T47D (cell line): Measurements from ENCODE around the gene XCL1.
A peak's percentile ranks its signal among the peaks of the same experiment; 100 is the strongest.
"Not testable (repeated sequence)": the region's sequence is repeated elsewhere in the genome, so short reads cannot be mapped to it uniquely, and the experiment has no call there.

Source experiments
- DNase-seq, 2 experiments: peaks; one replicate each; pipeline versions ENCODE4 v3.0.0 to v3.0.0-alpha.2; 2011 to 2012; ENCODE audit warnings: low read depth in 1 of 2, low spot score in 1 of 2
- JUND ChIP-seq: IDR thresholded peaks from 2 replicates; pipeline ENCODE4 v1.6.1; 2012; ENCODE audit warnings: low read depth
- in situ Hi-C: cut with HindIII; loops from 2 replicates; pipeline ENCODE4 v1.10.0; 2016; ENCODE audit warnings: low sequenced_read_pairs, low pct_unique_long_range_greater_than_20kb

The XCL1 gene, protein sequence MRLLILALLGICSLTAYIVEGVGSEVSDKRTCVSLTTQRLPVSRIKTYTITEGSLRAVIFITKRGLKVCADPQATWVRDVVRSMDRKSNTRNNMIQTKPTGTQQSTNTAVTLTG

GRCh38 chr1:168576245-168576688, at the start of gene XCL1:
XCL1 (plus strand) TSS chr1:168576605; CDS start chr1:168576638, 33 bp downstream.
- in situ Hi-C loops, DNase-seq: not testable (repeated sequence)

DNA sequence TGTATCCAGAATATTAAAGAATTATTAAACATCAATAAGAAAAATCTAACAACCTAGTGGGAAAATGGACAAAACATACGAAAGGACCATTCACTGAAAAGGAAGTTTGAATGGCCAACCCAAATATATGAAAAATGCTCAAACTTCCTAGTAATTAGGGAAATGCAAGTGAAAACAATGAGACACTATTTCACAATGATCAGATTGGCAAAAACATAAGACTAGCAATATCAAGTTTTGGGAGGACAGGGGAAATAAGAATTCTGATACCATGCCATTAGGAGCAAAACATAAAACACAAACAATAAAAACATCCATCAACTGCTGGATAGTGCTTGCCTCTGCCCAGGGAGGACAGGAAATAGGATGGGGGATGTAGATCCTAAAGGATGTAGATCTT, 46.9 kb upstream of the XCL1 start:
- in situ Hi-C loops: no loop called here
- DNase-seq: no peak
- no peak for TF ChIP-seq JUND

DNA sequence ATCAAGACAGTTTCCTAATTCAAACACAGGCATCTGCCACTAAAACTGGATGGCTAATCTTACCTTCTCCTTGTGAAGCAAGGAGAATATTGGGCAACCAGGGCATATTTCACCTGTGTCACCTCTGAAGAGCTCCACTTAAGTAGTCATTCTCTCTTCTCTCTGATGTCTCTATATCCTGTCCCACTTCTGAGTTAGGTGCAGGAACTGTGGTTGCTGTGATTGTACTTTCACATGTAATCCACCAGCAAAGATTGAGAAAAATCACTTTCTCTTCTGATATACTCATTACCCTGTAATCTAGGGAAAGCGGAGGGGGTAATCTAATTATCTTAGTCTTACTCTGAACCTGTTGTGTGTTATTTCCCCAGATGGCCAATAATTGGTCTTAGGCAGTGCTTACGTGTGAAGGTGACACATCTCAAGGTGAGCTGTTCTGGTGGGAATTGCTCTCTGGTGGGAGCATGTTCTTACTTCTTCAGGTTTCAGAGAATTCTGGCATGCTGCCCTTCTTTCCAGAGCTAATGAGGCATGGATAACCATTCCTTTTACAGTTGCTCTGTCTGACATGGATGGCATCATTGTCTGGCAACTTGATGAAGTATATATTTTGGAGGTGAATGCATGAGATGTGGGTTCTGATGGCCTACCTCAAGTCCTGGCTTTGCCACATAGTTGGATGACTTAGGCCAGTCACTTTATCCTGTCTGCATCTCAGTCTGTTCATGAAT, 44.6 kb upstream of the XCL1 start:
- DNase-seq: no peak
- TF ChIP-seq JUND: no peak
- in situ Hi-C loops: no loop called here

DNA sequence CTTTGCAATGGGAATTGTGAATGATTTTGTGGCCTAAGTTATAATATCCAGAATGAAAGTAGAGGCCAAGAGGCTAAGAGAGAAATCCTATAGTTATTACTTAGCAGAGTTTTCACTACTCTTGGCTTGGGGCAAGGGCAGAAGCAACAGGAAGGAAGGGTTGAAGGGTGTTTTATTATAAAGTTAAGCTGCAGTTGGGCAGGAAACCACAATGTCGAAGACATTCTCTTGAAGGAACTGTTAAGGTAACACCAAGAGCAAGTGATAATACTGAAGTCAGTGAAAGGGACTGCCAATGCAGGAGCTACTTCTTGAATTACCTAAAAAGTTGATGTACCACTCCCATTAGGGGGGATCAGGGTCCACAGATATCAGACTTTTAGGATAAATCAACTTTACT, 40.9 kb upstream of the XCL1 start:
- TF ChIP-seq JUND: no peak
- no peak for DNase-seq
- in situ Hi-C loops: no loop called here

GRCh38 chr1:168540798-168541197, 35.6 kb upstream of the XCL1 start:
- in situ Hi-C loops, DNase-seq: not testable (repeated sequence)

- in situ Hi-C loops, DNase-seq: not testable (repeated sequence)
Observed at GRCh38 chr1:168542978-168543377, 33.4 kb upstream of the XCL1 start.

- in situ Hi-C loops, DNase-seq: not testable (repeated sequence)
Observed at GRCh38 chr1:168543840-168544498, 32.4 kb upstream of the XCL1 start, which contains the start of gene XCL2. XCL2 (minus strand) TSS chr1:168543997; CDS start chr1:168543964, 33 bp downstream.

DNA sequence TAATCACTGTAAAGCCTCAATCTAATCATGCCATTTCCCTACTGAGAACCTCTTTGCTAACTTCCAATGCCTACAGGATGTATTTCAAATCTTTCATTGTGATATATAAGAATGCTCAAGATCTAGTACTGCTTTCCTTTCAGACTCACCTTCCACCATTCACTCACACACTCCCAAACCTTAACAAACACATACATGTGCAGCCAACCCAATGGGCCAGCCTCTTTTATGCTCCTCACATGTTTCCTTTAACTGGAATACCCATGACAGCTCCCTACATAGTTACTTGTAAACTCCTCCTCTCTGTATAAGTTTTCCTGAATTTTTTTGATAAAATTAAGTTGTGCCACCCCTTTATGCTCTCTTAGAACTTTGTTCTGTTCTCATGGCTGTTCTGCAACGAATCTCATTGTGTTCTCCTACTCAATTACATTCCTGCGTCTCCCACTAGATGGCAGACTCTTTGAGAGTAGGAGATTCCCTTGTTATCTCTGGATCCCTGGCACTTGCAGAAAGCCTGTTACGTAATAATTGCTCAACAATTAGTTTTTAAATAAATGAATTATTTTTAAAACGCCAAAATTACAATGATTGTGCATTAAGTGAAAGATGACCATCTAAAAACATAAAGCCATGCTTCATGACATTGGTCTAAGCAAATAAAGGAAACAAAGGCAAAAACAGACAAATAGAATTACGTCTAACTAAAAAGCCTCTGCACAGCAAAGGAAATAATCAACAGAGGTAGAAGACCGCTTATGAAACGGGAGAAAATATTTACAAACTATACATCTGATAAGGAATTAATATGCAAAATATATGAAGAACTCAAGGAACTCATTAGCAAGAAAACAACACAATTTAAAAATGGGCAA, 30.5 kb upstream of the XCL1 start:
- in situ Hi-C loops: not testable (repeated sequence)
- peak in 1 of 2 experiments; percentile 74 for DNase-seq

DNA sequence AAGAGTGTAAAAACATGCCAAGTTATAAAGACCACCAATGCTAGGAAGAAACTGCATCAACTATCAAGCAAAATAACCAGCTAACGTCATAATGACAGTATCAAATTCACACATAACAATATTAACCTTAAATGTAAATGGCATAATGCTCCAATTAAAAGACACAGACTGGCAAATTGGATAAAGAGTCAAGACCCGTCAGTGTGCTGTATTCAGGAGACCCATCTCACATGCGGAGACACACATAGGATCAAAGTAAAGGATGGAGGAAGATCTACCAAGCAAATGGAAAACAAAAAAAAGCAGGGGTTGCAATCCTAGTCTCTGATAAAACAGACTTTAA, 29.9 kb upstream of the XCL1 start:
- DNase-seq, in situ Hi-C loops: not testable (repeated sequence)

DNA sequence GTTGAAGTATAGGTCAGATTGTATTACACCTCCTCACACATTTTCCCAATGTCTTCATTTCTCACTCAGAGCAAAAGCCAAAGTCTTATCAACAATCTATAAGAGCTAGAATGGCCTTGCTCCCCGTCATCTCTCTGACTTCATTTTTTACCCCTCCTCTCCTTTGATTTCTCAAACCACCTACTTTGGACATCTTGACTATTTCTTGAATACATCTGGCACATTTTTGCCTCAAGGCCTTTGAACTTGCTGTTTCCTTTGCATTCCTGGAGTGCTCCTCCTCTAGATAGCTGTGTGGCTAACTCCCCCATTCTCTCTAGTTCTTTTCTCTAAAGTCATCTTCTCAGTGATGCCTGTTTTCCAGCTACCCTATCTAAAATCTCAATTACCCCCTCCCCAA, 25.4 kb upstream of the XCL1 start:
- DNase-seq: no peak
- in situ Hi-C loops: no loop called here
- no peak for TF ChIP-seq JUND

- DNase-seq: no peak
- no peak for TF ChIP-seq JUND
- in situ Hi-C loops: no loop called here
Observed at GRCh38 chr1:168551688-168552087, 24.7 kb upstream of the XCL1 start.

DNA sequence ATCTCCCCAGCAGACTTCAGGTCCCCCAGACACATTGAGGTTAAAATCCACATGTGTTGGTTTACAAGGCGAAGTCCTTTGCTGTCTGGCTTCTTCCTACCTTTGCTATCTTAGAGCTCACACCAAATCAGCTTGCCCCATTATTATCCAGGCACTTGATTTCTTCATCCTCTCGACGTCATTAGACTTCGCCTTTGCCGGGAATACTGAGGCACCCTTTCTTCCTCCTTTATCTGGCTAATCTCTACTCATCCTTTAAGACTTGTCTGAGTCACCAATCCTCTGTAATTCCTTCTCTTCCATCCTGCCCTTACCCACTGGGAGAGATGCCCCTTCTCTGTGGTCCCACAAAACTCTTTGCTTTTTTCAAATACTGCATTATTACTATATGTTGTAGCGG, 23.4 kb upstream of the XCL1 start:
- no peak for DNase-seq
- TF ChIP-seq JUND: no peak
- in situ Hi-C loops: no loop called here
